Activated naive CD8-positive, alpha-beta T cell treated with anti-CD3 and anti-CD28 coated beads, Interleukin-2, amount 10 ng/mL, durations not matched to agents 7 days and 5 days (primary cell): Measurements from ENCODE around the gene TSPAN7. TPM values are rescaled to one million over a fixed set of nuclear protein-coding genes. Genes with fewer than 3 reads are reported as not detected.

Experiments
- ATAC-seq: fragments of 150-1000 bp; cut with Tn5 transposase; one replicate; pipeline ENCODE4 v1.10.0; 2021; ENCODE audit warnings: low read depth, moderate library complexity
- POLR2A ChIA-PET: fragments of 350-600 bp; sonication (Branson Sonifier 250); formaldehyde crosslinking; loops from one replicate; lab custom pipeline; 2021; ENCODE audit warnings: antibody characterized with exemption; lab: Charles Lee
- DNase-seq: peaks from one replicate; pipeline ENCODE4 v3.0.0; 2021
- H3K27ac Mint-ChIP-seq: one replicate; pipeline ENCODE4 v1.8.0; 2022; ENCODE audit warnings: mild to moderate bottlenecking, mixed read lengths
- H3K27me3 Mint-ChIP-seq: one replicate; pipeline ENCODE4 v1.8.0; 2022; ENCODE audit warnings: mild to moderate bottlenecking, moderate library complexity, mixed read lengths
- H3K36me3 Mint-ChIP-seq: one replicate; pipeline ENCODE4 v1.8.0; 2021; ENCODE audit warnings: mild to moderate bottlenecking, mixed read lengths
- H3K4me1 Mint-ChIP-seq: one replicate; pipeline ENCODE4 v1.8.0; 2021; ENCODE audit warnings: mixed read lengths
- H3K4me3 Mint-ChIP-seq: one replicate; pipeline ENCODE4 v1.8.0; 2022; ENCODE audit warnings: mild to moderate bottlenecking, moderate library complexity, mixed read lengths
- H3K9me3 Mint-ChIP-seq: one replicate; pipeline ENCODE4 v1.8.0; 2021; ENCODE audit warnings: mixed read lengths
- total RNA-seq, 2 experiments: library from RNA; stranded (reverse); gene quantifications; one replicate each; pipeline ENCODE4 v1.2.3, GENCODE V29; 2021

Gene TSPAN7
- total RNA-seq, 2 experiments from 2014 or later: not detected

DNA sequence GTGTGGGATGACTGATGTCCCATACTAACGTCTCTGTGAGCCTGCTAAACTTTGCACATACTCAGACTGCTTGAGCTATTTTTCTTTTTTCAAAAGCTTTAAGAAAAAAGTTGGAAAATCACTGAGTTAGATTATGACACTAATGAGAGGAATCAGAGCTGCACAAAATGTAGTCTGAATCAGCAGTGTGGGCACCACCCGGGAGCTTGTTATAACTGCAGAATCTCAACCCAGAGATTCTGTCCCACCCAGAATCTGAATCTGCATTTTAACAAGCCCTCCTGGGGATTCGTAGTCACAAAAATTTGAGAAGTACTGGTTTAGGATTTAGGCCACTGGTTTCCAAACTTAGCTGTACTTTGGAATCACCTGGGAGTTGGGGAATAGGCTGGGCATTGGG lies 137.8 kb downstream of the TSPAN7 start:
- H3K9me3 Mint-ChIP-seq: no peaks in the 10 kb centered on the region
- H3K27me3 Mint-ChIP-seq: no peaks in the 10 kb centered on the region
- ATAC-seq (no peak), DNase-seq (no peak)
- H3K4me3 Mint-ChIP-seq: no peak overlapping the region
- no peaks in the 10 kb centered on the region for H3K36me3 Mint-ChIP-seq
- peaks cover 1% of the 10 kb centered on the region for H3K4me1 Mint-ChIP-seq
- H3K27ac Mint-ChIP-seq: no peak overlapping the region
- POLR2A ChIA-PET: no interaction called here

DNA sequence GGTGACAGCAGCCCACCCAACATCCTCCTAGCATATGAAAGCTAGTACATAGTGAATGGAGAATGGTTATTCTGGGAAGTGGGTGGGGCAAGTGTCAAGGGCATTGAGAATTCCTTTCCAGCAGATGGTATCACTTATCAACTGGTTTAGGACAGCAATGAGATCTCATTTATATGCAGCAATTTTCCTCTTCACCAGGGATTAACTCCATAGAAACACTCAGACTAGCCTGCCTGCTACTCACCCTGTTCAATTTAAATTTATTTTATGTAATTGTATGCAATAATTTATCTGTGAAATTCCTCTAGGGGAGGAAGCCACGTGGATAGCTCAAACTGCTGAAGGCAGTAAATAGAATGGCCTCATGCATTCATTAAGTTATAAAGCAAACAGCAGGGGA lies 138.4 kb downstream of the TSPAN7 start:
- POLR2A ChIA-PET: no interaction called here
- Mint-ChIP-seq H3K4me1 (peaks cover 6% of the 10 kb centered on the region), H3K27me3 (no peaks in the 10 kb centered on the region), H3K9me3 (no peaks in the 10 kb centered on the region), H3K36me3 (no peaks in the 10 kb centered on the region), H3K27ac (no peak overlapping the region), H3K4me3 (no peak overlapping the region)
- no peak for DNase-seq
- no peak for ATAC-seq

DNA sequence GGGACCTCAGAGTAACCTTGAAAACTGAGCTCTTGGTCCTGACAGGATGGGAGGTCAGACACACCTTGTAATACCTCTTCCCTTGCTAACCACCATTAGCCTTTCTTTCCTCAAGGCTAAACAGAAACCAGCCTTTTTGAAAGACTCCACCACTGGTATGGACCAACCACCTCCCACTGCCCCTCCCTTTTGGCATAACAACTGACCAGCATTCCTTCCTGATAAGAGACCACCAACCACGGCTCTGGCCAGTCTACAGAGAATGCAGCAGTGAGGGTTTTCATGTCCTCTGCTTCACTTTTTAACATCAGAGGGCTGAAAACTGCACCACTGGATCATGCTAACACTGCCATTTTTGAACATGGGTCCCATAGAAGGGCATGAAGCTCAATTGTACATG lies 139.7 kb downstream of the TSPAN7 start:
- H3K4me3 Mint-ChIP-seq: no peak overlapping the region
- H3K27me3 Mint-ChIP-seq: no peaks in the 10 kb centered on the region
- no peaks in the 10 kb centered on the region for H3K36me3 Mint-ChIP-seq
- no peaks in the 10 kb centered on the region for H3K9me3 Mint-ChIP-seq
- POLR2A ChIA-PET: no interaction called here
- DNase-seq (no peak), ATAC-seq (no peak)
- H3K27ac Mint-ChIP-seq: no peak overlapping the region
- peaks cover 7% of the 10 kb centered on the region for H3K4me1 Mint-ChIP-seq

DNA sequence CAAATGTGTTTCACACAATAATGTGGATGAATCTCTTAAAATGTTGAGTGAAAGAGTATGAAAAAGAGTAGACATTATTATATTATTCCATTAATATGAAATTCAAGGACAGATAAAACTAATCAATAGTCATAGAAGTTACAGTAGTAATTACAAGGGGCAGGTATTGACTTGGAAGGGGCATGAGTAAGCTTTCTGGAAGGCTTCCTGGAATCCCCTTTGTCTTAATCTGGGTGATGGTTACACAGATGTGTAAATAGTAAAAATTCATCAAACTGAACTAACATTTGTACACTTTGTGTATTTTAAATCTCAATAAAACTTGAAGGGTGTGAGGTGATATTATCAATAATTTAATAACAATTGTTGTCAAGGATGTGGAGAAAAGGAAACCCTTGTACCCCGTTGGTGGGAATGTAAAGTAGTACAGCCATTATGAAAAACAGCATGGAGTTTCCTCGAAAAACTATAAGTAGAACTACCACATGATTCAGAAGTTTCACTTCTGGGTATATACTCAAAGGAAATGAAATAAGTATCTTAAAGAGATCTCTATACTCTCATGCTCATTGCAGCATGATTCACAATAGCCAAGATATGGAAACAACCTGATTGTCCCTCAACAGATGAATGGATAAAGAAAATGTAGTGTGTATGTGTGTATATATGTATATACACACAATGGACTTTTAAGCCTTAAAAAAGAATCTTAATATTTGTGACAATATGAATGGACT lies 143.0 kb downstream of the TSPAN7 start:
- Mint-ChIP-seq H3K36me3 (no peaks in the 10 kb centered on the region), H3K27me3 (no peaks in the 10 kb centered on the region), H3K27ac (no peak overlapping the region), H3K4me1 (peaks cover 7% of the 10 kb centered on the region), H3K9me3 (no peaks in the 10 kb centered on the region), H3K4me3 (no peak overlapping the region)
- POLR2A ChIA-PET: no interaction called here
- ATAC-seq (peak; percentile 39), DNase-seq (no peak)

DNA sequence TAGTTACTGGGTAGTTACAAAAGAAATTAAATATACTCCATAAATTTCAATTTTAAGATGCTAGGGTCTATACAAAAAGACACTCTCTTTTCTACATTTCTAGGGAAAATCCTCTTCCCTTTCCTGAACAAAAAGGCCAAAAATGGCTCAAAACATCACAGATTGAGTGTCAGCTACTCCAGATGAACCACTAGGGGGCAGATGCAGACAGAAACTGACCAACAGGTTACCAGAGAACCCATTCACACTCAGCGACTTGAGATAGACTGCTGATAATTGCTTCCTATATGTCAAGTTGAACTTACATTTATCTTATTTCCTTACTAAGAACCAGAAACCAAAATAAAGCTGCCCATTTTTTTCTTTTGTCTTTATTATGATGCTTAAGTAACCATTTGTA lies 156.5 kb downstream of the TSPAN7 start:
- DNase-seq (no peak), ATAC-seq (no peak)
- peaks cover 3% of the 10 kb centered on the region for H3K9me3 Mint-ChIP-seq
- no peak overlapping the region for H3K27ac Mint-ChIP-seq
- H3K27me3 Mint-ChIP-seq: no peaks in the 10 kb centered on the region
- no peaks in the 10 kb centered on the region for H3K36me3 Mint-ChIP-seq
- POLR2A ChIA-PET: no interaction called here
- H3K4me1 Mint-ChIP-seq: peaks cover 4% of the 10 kb centered on the region
- H3K4me3 Mint-ChIP-seq: no peak overlapping the region

DNA sequence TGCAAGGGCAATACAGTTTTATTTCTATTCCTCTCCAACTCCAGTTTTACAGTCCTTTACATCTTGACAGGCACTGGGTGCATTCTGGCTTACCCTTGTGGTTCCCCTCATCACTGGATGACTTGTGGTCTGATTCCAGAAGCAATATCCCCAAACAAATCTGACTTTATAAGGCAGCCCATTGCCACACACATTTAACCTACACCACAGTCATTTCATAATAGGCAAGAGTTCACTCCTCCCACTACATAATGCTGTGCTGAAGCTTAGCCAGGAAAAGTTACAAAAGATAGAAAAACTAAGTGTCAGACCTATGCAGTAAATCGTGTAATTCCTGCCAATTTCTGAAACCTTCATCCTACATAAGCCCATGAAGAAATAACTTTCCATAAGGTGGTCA lies 157.0 kb downstream of the TSPAN7 start:
- Mint-ChIP-seq H3K4me1 (peaks cover 4% of the 10 kb centered on the region), H3K27me3 (no peaks in the 10 kb centered on the region), H3K4me3 (no peak overlapping the region), H3K36me3 (no peaks in the 10 kb centered on the region), H3K9me3 (peaks cover 3% of the 10 kb centered on the region), H3K27ac (no peak overlapping the region)
- DNase-seq: no peak
- POLR2A ChIA-PET: no interaction called here
- ATAC-seq: no peak

DNA sequence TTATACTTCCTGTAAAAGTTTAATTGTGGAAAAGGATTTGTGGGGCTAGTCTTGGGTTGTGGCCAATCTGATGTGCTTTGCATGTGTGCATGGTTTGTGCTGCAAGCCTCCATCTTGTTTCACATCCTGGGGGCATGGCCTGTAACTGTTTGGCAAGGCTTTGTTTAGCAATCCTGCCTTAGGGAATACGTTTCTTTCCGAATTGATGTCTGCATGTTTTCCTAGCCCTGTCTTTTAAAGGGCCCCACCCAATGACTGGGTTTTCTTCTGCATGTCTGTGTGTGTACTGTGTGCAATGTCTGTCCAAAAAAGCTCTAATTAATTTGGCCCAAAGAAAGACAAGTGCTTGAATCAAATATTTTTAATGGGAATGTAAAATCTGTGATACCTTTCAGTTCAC lies 165.3 kb downstream of the TSPAN7 start:
- DNase-seq: no peak
- POLR2A ChIA-PET: no interaction called here
- H3K4me1 Mint-ChIP-seq: no peaks in the 10 kb centered on the region
- no peaks in the 10 kb centered on the region for H3K27me3 Mint-ChIP-seq
- no peaks in the 10 kb centered on the region for H3K9me3 Mint-ChIP-seq
- H3K4me3 Mint-ChIP-seq: no peak overlapping the region
- no peak overlapping the region for H3K27ac Mint-ChIP-seq
- H3K36me3 Mint-ChIP-seq: no peaks in the 10 kb centered on the region
- ATAC-seq: no peak

DNA sequence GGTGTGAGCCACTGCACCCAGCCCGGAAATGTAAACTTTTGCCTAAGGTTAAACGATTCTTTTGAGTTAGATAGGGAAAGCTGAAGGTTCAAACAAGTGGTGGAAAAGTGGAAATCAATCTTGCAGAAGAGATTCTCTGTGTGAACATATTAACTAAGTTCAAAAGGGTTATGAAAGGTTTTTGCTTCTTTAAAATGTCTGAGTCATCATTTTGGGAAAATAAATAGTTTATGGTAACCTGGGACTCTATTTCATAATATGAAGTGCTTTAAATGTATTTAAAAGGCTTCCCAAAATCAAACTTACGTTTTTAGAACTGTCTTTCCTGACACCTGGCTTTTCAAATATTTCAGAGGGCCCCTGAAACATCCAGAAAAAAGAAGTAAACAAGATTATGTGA lies 166.3 kb downstream of the TSPAN7 start:
- Mint-ChIP-seq H3K27ac (no peak overlapping the region), H3K4me1 (no peaks in the 10 kb centered on the region), H3K4me3 (no peak overlapping the region), H3K36me3 (no peaks in the 10 kb centered on the region), H3K27me3 (no peaks in the 10 kb centered on the region), H3K9me3 (no peaks in the 10 kb centered on the region)
- DNase-seq (no peak), ATAC-seq (no peak)
- POLR2A ChIA-PET: no interaction called here

DNA sequence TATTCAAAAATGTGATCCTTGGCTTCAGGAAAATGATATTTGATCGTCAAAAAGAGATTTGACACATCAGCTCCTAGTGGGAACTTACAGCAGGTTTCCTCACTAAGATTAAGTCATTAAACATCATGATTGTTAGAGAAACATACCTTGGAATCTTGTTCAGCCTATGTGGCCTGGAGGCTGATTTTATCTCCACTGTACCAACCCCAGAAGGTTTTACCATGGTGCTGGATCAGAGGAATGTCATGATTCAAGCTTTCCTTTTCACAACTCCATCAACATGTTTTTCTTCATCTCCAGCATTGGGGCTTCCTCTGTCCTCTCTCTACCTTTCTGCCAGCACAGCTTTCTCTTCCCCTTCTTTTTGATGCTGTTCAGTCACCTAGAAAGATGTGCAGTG lies 171.5 kb downstream of the TSPAN7 start:
- no peak for ATAC-seq
- POLR2A ChIA-PET: no interaction called here
- DNase-seq: no peak
- Mint-ChIP-seq H3K9me3 (no peaks in the 10 kb centered on the region), H3K4me3 (no peak overlapping the region), H3K27me3 (no peaks in the 10 kb centered on the region), H3K27ac (no peak overlapping the region), H3K4me1 (no peaks in the 10 kb centered on the region), H3K36me3 (no peaks in the 10 kb centered on the region)

Other genes with a start within 250 kb of the TSPAN7 start
- gene RPGR, start 234.0 kb upstream of the TSPAN7 start, total RNA-seq: 1 to 10 TPM; 7.8 to 7.9 TPM
- gene OTC, start 208.9 kb upstream of the TSPAN7 start, total RNA-seq: not detected
- 10 to 100 TPM; 73.6 to 76.5 TPM for gene MID1IP1, start 239.9 kb downstream of the TSPAN7 start, total RNA-seq